NCI-H1048 (cell line): ENCODE data around the gene CD86.

Experiments used
- DNase-seq: peaks from one replicate; lab custom pipeline; 2025; lab: John Stamatoyannopoulos, UW

CD86 gene

DNA sequence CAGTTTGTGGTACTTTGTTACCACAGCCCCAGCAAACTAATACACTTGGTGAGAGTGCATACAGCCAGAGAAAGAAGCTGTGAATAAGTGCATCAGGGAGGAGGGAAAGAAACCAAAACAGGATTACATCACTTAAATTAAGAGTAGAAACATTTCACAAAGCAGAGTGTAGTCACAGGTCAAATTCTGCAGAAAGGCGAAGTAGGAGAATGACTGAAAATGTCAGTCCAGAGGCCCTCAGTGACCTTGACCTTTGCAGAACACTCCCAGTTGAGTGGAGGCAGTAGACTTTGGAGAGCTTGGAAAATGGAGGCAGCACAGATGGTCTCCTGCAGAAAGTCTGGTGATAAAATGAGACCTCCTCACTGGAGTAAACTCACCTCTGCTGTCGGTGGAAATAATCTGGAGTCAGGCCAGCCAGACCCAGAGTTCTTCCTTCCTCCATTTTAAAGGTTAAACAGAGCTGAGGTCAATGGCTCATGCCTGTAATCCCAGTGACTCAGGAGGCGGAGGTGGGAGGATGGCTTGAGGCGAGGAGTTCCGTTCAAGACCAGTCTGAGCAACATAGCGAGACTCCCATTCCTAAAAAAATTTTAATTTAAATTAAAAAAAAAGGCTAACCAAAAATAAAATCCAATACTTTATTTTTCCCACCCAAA is 5.0 kb downstream of the CD86 start:
- DNase-seq: no peak

DNA sequence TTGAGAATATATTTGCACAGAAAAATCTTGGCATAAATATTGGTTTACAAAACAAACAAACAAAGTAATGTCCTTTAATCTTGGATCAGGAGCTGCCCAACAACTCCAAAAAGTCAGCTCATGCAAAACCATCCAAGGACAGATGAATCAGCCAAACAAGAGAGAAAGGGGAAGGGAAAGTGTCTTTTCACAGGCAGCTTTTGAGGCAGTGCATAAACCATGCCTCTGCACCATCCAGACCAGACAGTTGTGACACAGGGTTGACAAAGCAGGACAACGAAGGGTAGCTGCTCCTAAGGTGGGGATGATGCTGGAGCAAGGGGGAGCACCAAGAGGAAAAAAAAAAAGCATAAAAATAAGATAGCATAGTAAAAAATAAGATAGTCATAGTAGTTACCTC is 8.7 kb downstream of the CD86 start:
- DNase-seq: no peak

- DNase-seq: no peak
Observed at GRCh38 chr3:122064326-122064725, 9.2 kb downstream of the CD86 start.

DNA sequence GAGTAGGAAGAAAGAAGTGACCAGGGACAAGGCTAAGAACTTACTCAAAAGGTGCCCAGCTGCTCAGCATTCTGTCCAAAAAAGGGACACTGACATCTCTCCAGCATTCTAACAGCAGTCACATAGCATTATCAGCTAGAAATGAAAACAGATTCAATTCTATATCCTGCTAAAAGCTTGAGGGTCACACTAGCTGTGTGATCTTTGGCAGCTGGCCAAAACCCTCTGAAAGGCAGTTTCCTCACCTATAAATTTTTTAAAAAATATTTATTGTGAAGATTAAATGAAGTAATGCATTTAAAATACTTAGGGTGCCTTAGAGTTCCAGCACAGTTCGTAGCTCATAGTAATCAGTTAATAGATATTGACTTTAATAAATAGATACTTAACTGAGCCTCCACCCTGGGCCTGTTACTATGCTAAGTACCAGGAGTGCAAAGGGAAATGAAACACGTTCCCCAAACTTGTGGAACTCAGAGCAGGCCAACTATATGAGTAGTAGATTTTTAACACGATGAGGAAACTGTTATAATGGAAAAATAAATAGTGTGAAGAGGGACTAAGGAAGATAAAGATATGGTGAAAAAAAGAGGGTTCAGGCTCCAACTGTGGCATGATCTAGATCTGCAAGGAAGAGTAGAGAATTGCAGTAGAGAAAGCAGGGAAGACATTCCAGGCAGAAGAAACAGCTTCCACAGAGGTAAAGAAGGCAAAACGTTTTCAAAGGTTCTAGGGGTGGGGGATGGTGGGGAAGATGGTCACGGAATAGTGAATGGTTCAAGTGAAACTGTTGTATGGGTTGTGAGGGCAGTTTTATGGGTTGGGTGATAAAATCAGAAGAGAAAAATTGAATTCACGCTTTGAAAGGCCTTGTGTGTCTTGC is 11.4 kb downstream of the CD86 start:
- DNase-seq: no peak

DNA sequence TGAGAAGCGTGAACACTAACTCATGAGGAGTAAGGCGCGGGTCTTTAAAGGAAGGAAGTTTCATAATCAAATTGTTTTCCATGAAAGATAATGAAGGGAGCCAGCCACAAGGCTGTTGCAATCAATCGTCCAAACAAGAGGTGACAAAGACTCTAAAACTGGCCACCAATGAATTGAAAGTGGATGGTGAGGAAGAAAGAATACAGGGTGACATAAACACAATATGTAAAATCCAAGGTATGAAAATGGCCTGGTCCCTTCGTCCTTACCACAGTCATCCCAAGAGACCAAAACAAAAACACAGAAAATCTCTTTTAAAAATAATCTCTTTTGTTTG is 12.0 kb downstream of the CD86 start:
- no peak for DNase-seq

DNA sequence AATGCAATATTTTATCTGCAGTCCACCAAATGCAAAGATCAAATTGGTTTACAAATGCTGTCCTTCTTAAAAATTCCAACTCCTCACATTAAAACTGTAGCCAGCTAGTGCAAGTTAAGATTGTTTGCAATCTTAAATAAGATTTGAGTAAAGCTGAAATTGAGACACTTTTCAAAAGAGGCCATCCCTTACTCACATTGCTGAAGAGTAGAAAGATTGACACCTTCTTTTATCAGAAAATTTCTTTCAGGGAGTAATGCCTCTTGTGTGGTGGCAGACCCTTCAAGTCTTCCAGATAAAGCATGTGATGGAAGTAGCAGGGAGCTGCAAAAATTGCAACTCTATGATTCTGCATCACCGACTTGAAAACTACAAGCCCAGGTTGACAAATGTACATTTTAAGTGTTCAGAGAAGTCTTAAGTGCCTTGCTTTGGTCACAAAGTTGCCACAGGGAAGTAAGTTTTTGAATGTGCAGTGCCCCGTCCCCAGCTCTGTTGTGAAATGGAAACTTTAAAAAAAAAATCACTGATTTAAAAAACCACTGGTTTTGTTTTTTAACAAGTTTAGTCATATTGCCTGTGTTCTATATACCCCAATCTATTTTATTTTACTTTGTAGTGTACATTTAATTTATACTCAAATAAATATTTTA is 12.6 kb downstream of the CD86 start:
- no peak for DNase-seq

- no peak for DNase-seq
Observed at GRCh38 chr3:122074621-122075265, 19.6 kb downstream of the CD86 start.

- DNase-seq: no peak
Observed at GRCh38 chr3:122076491-122077292, 21.5 kb downstream of the CD86 start.

- no peak for DNase-seq
Observed at GRCh38 chr3:122077293-122078234, 22.4 kb downstream of the CD86 start.

DNA sequence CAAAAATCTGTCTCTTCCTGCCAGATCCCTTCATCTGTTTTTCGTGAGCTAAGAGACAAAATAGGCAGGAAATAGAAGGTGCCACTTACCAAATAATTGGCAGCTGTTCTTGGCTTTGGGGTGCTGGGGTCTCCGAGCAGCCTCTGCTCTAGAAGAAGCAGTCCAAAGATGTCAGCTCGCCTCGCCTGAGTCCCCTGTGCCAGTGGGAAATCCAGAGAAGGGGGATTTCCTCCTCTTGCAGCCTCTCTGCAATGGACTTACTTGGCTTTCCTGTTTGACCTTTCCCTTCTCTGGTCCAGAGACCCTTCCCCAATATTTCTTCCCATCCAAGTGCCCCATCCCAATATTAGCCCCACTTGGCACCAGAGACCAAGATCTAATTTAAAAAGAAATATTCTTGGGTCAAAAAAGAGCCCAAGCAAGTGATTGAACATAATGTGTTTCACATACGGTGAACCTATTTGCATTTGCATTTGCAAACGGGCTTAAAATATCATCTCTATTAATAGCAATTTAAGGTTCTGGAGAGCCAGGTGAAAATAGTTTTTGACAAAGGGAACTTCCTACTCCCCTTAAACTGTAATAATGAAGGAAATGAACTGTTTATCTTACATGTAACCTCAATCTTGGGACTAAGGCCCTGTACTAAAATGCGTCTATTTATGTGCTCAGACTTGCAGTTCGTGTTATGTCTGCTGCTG is 23.2 kb downstream of the CD86 start:
- DNase-seq: no peak

DNA sequence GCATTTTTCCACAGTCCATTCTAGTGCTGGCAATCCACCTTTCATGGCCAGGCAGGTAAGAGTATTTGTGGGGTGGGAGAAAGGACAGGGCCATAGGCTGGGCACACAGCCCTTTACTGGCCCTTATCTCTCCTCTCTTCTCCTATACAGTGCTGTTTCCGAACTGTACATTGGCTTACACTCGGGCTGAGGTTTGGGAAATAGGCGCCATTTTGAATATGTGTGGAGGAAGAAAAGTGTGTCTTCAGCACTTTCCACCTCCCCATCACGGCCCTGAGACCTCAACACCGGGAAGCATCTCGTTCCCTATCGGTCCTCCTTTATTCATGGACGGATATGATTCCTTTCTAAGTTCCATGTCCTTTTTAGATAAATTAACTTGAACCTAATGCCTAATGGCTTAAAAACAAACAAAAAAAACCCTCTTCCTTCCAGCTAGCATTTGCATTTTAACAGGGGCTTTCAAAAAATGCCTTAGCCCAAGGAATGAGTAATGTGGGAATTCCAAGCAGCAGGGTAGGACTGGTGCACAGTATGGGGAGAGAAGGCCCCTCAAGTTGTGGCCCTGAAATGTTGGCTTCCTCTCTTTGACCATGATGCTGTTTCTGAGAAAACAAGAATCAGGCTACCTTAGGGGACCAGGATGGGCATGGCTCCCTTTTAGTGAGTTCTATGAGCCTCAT is 24.5 kb downstream of the CD86 start:
- DNase-seq: no peak

DNA sequence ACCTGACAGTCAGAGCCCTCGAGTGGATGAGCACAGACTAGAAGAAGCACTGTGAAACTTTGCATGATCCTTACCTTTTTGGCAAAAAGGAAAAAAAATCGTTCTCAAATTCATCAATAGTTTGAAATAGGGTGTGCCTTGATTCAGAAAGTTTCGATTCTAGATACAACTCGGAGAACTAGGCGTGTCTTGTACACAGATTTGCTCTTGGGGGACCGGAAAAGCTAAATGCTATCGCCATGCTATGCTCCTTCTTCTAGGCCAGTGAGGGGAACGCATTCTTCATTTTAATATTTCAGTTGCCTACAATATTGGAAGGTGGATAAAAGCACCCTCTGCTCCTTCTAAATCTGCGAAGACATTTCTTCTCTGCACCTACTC is 25.0 kb downstream of the CD86 start:
- DNase-seq: no peak

- DNase-seq: no peak
Observed at GRCh38 chr3:122081543-122082247, 26.5 kb downstream of the CD86 start.

- no peak for DNase-seq
Observed at GRCh38 chr3:122082357-122082756, 27.2 kb downstream of the CD86 start.

DNA sequence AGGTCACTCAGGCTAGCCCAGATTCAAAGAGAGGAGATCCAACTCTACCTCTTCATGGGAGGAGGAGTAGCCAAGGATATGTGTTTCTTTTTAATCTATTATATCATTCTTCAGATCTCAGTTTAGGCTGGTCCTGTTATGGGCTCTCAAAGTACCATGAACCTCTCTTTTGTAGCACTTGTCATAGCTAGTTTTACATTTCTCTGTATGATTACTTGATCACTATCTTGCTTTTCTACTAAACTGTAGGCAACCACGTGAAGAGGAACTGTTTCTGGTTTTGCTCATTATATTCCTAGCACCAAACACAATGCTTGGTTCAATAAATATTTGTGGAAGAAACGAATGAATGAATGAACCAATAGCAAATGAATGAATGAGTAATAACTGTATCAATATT is 29.6 kb downstream of the CD86 start:
- no peak for DNase-seq

DNA sequence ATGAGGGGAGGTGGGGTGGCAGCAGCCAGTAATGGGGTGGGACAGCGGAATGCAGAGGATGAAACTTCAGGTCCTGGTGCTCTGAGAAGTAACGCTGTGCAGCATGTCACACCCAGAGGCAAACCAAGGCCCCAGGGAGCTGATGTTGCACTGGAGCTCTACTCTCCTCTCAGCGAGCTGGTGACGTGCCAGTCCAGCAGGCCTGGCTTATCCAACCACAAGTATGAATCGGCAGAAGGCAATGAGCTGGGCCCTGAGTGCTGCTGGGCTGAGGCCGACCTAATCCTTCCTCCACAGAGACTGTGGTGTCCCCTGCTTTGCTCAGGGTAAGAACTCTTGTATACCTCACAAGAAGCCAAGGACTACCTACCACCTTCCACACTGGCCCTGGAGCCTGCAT is 30.5 kb downstream of the CD86 start:
- DNase-seq: no peak

- DNase-seq: no peak
Observed at GRCh38 chr3:122088531-122088930, 33.4 kb downstream of the CD86 start.

- no peak for DNase-seq
Observed at GRCh38 chr3:122091602-122092295, 36.6 kb downstream of the CD86 start.
